Measurements from ENCODE around the gene TRAF5.

GRCh38 chr1:211379446-211379845 lies 52.8 kb downstream of the TRAF5 start:
- no peak for TF ChIP-seq ZNF274 (IDR thresholded peaks at IDR 0.05; ENCODE audit: low read depth, low read length)
- no peak for TF ChIP-seq YY1 (IDR thresholded peaks at IDR 0.05; ENCODE audit: insufficient read depth, insufficient read length)
- no peak for TF ChIP-seq SUZ12 (IDR thresholded peaks at IDR 0.05; ENCODE audit: extremely low read depth, insufficient read depth, insufficient read length)

All from NT2/D1 (cell line).